ENCODE results near the gene COPS4. TPM values are rescaled to one million over a fixed set of nuclear protein-coding genes. Genes with fewer than 3 reads are reported as not detected.

Gene COPS4
- total RNA-seq, 4 donors from 2014 or later, result 67.9 to 151 (median 91.9) TPM

DNA sequence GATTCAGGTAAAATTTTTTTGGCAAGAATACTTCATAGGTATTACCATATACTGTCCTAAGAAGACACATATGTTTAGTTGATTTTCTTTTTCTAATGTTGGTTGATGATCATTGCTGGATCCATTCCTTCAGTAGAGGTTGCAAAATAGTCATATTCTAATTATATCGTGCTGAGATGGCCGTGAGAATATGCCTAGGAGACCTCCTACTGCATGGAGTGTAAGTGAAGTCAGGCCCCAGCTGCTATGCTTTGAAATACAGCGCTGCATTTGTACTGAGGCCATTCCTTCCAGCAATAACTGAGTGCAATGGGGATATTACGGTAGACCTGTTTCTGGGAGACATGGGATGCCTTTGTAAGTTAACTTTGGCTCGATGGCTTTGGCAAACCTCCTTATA, 86.3 kb downstream of the COPS4 start:
- ATAC-seq (no peak), DNase-seq (no peak)
- Histone ChIP-seq H3K27me3 (no peaks in the 10 kb centered on the region), H3K27ac (no peak overlapping the region), H3K36me3 (no peaks in the 10 kb centered on the region), H3K4me3 (no peak overlapping the region), H3K9me3 (no peaks in the 10 kb centered on the region), H3K4me1 (no peaks in the 10 kb centered on the region)
- in situ Hi-C loops (cut with MboI; ENCODE audit: low sequenced_read_pairs in 4 of 4), result no loop called here
- TF ChIP-seq, protein P1, sequence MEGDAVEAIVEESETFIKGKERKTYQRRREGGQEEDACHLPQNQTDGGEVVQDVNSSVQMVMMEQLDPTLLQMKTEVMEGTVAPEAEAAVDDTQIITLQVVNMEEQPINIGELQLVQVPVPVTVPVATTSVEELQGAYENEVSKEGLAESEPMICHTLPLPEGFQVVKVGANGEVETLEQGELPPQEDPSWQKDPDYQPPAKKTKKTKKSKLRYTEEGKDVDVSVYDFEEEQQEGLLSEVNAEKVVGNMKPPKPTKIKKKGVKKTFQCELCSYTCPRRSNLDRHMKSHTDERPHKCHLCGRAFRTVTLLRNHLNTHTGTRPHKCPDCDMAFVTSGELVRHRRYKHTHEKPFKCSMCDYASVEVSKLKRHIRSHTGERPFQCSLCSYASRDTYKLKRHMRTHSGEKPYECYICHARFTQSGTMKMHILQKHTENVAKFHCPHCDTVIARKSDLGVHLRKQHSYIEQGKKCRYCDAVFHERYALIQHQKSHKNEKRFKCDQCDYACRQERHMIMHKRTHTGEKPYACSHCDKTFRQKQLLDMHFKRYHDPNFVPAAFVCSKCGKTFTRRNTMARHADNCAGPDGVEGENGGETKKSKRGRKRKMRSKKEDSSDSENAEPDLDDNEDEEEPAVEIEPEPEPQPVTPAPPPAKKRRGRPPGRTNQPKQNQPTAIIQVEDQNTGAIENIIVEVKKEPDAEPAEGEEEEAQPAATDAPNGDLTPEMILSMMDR (IDR thresholded peaks at IDR 0.05 in 4 of 5, conservative IDR thresholded peaks at IDR 0.05 in 1 of 5), result no peak
- no peak for TF ChIP-seq POLR2A (IDR thresholded peaks at IDR 0.05)
- intact Hi-C loops (cut with DNase I; ENCODE audit: low total_unique reads), result no loop called here

DNA sequence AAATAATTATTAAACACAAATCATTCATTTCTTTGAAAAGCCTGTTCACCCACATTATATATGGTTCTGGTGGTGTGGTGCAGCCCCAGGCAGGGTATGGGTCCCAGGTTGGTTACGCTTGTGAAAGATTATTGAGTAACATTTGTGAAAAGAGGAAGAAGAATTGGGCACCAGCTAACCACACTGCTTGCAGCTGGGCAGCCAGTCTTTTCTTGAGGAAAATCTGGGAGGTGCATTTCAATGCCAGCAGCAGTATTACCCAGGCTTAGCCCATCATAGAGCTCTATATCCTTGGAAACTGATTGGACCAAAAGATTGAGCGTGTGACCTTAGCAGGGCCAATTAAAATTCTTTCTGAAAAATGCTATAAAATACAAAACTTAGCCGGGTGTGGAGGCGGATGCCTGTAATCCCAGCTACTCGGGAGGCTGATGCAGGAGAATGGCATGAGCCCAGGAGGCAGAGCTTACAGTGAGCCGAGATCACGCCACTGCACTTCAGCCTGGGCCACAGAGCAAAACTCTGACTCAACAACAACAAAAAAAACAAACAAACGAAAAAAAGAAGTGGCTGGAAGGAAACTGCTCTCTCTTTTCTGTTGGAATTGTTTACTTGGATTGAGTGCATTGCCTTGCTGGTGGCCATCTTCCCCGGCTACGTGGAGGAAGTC, 89.3 kb downstream of the COPS4 start:
- in situ Hi-C loops (cut with MboI; ENCODE audit: low sequenced_read_pairs in 4 of 4) (no loop called here), intact Hi-C loops (cut with DNase I; ENCODE audit: low total_unique reads) (no loop called here)
- H3K4me3 ChIP-seq, result no peak overlapping the region
- no peaks in the 10 kb centered on the region for H3K36me3 ChIP-seq
- TF ChIP-seq POLR2A (IDR thresholded peaks at IDR 0.05), result no peak
- TF ChIP-seq, protein P1 (IDR thresholded peaks at IDR 0.05 in 4 of 5, conservative IDR thresholded peaks at IDR 0.05 in 1 of 5), result no peak
- DNase-seq (no peak), ATAC-seq (no peak)
- no peaks in the 10 kb centered on the region for H3K27me3 ChIP-seq
- H3K4me1 ChIP-seq, result no peaks in the 10 kb centered on the region
- no peak overlapping the region for H3K27ac ChIP-seq
- H3K9me3 ChIP-seq, result no peaks in the 10 kb centered on the region

Other genes with a start within 250 kb of the COPS4 start
- 1 to 10 TPM in 3 of 4 donors, under 1 TPM in 1; 0.68 to 2.4 (median 1.4) TPM for gene SCD5, start 236.4 kb upstream of the COPS4 start, total RNA-seq
- gene SEC31A, start 144.0 kb upstream of the COPS4 start, total RNA-seq, result 100 to 1,000 TPM in 3 of 4 donors, 10 to 100 TPM in 1; 95.2 to 112 (median 105) TPM
- gene THAP9, start 134.4 kb upstream of the COPS4 start, total RNA-seq, result 10 to 100 TPM in 1 of 4 donors, 1 to 10 TPM in 3; 7.6 to 11.1 (median 8.4) TPM
- 10 to 100 TPM; 12.0 to 25.0 (median 14.5) TPM for gene LIN54, start 24.4 kb upstream of the COPS4 start, total RNA-seq
- 1 to 10 TPM in 1 of 4 donors, under 1 TPM in 2, not detected in 1; 0.23 to 1.1 (median 0.53) TPM for gene PLAC8, start 79.5 kb downstream of the COPS4 start, total RNA-seq
- gene COQ2, start 249.6 kb downstream of the COPS4 start, total RNA-seq, result 10 to 100 TPM in 3 of 4 donors, 1 to 10 TPM in 1; 9.0 to 15.7 (median 11.5) TPM